Mesothelial cell of epicardium (in vitro differentiated cells): ENCODE measurements around the gene ICAM3. TPM values are rescaled to one million over a fixed set of nuclear protein-coding genes. Genes with fewer than 3 reads are reported as not detected.

Experiments
- DNase-seq, 2 experiments: peaks; one replicate each; pipeline ENCODE4 v3.0.0; 2021; ENCODE audit warnings: low spot score in 2 of 2; ENCODE audit not compliant: unreplicated experiment in 2 of 2
- H3K27ac Mint-ChIP-seq: 2 replicates; pipeline ENCODE4 v1.8.0; 2021; ENCODE audit warnings: mixed read lengths
- H3K27me3 Mint-ChIP-seq: 2 replicates; pipeline ENCODE4 v1.8.0; 2021; ENCODE audit warnings: low read depth, mixed read lengths
- H3K36me3 Mint-ChIP-seq: 2 replicates; pipeline ENCODE4 v1.8.0; 2021; ENCODE audit warnings: mixed read lengths
- H3K4me1 Mint-ChIP-seq: 2 replicates; pipeline ENCODE4 v1.8.0; 2021; ENCODE audit warnings: mixed read lengths
- H3K4me3 Mint-ChIP-seq: 2 replicates; pipeline ENCODE4 v1.8.0; 2021; ENCODE audit warnings: mild to moderate bottlenecking, moderate library complexity, mixed read lengths
- H3K9me3 Mint-ChIP-seq: 2 replicates; pipeline ENCODE4 v1.8.0; 2021; ENCODE audit warnings: mixed read lengths
- total RNA-seq: library from RNA; stranded (reverse); gene quantifications from 3 replicates; pipeline ENCODE4 v1.2.1, GENCODE V29; 2021
- TF ChIP-seq, protein P1 (sequence below): fragments of 200-600 bp; sonication (generic); IDR thresholded peaks from one replicate; pipeline ENCODE4 v1.5.0; 2021; ENCODE audit warnings: antibody characterized with exemption; ENCODE audit not compliant: unreplicated experiment

ICAM3 gene
- total RNA-seq, 1 donor from 2014 or later, result 2.3 TPM

DNA sequence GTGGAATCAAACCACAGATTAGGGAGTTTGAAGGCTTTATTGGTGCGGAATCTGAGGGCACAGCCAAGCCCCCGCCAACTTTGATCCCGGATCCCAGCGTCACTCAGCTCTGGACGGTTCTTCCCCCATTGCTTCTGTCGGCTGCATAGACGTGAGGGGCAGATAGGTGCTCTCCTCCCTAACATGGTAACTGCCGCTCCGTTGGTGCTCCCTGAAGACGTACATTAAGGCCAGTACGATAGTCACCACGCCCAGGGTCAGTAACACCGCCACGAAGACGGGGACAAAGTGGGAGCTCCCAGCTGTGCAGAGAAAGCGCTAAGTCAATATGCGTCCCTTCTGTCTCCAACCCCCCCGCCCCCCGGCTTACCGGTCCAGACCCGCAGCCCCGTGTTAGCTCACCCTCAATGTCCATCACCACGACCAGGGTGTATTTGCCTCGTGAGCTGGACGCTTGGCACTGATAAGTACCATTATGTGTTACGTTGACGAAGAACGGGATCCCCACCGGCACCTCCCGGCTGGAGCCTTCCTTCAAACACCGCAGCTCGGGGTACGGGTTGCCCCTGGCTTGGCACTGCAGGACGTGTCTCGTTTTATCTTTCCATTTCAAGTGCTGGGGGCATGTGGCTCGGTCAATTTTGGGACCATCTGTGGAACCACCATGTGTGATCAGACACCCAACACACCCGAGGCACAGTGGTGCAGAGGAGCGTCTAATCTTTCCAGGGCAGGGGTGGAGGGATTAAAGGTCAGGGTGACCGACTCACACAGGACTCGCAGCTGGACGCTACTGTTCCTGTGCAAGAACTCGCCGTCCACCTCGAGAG is 5.5 kb downstream of the ICAM3 start:
- Mint-ChIP-seq H3K27ac (peak overlapping the region; percentile 97), H3K4me1 (peaks cover 23% of the 10 kb centered on the region), H3K27me3 (no peaks in the 10 kb centered on the region), H3K36me3 (peaks cover 3% of the 10 kb centered on the region), H3K4me3 (peak overlapping the region; percentile 96), H3K9me3 (no peaks in the 10 kb centered on the region)
- TF ChIP-seq, protein P1, sequence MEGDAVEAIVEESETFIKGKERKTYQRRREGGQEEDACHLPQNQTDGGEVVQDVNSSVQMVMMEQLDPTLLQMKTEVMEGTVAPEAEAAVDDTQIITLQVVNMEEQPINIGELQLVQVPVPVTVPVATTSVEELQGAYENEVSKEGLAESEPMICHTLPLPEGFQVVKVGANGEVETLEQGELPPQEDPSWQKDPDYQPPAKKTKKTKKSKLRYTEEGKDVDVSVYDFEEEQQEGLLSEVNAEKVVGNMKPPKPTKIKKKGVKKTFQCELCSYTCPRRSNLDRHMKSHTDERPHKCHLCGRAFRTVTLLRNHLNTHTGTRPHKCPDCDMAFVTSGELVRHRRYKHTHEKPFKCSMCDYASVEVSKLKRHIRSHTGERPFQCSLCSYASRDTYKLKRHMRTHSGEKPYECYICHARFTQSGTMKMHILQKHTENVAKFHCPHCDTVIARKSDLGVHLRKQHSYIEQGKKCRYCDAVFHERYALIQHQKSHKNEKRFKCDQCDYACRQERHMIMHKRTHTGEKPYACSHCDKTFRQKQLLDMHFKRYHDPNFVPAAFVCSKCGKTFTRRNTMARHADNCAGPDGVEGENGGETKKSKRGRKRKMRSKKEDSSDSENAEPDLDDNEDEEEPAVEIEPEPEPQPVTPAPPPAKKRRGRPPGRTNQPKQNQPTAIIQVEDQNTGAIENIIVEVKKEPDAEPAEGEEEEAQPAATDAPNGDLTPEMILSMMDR, result no peak
- DNase-seq, result no peak

DNA sequence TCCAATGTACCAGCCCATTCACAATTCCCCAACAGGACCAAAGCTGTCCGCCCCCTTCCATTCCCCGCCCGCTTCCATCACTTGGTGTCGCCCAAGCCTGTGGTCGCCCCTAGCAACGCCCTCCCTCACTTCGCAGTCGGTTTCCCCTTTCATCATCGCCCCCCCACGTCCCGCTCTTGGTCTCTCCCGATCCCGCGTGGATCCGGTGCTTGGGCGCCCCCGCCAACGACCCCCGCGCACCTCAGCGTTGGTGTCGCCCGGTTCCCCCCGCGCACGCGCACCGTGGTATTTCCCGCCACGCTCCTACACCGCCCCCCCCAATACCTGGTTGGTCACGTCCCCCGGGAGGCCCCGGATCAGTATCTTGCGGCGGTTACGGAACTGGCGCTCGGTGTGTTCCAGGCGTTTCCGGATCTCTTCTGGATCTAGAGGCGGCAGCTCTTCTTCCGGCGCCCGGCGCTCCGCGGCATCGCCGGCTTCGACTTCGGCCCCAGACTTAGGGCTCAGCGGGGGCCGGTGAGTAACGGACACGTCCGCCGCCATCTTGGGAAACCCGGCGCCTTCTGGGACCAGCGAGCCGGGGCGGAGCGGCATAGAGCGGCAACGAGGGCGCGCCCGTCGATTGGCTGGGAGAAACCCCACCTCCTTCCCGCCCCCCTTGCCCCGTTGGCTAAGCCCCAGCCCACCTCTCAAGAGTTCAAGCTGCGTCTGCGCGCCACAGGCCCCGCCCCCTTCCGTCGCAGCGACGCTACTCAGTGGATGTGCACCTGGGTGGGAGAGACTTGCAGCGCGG is 6.3 kb downstream of the ICAM3 start, which contains the start of gene RAVER1:
TSS of gene RAVER1 (minus strand) at position 565 of the 793 bp plus-strand sequence. CDS start at position 543, 22 bp downstream.
- Mint-ChIP-seq H3K27me3 (no peaks in the 10 kb centered on the region), H3K4me1 (peaks cover 23% of the 10 kb centered on the region)

DNA sequence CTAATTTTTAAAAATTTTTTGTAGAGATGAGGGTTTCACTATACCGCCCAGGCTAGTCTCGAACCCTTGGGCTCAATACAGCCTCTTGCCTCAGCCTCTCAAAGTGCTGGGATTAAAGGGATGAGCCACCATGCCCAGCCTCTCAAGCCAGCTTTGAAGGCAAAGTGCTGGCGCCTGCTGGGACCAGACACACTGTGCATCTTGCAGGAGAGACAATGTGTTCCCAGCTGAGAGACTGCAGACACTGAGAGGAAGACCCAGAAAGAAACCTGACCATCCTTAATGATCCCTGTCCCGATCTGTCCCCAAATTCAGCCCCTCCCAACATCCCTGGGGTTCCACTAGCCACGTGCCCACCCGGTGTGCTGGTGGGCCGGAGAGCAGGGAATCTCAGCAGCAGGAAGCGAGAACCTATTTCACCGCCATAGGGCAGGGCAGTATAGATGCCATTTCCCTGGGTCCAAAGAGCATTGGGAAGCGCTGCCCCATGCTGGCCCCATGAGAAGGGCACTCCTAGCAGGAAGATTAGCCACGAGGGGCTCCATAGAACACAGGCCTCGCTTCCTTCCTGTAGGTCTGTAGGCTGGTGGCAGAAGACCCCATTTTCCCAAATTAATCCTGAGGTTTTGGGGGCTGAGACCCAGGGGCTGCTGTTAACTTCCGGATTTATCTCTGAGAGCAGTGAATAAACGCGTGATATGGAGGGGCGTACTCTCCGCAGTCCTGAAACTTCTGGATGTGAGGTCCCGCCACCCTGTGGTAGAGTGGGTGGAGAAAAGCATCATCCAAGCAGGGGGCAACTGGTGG is 7.1 kb downstream of the ICAM3 start:
- no peaks in the 10 kb centered on the region for H3K27me3 Mint-ChIP-seq
- peak overlapping the region; percentile 97 for H3K27ac Mint-ChIP-seq
- H3K36me3 Mint-ChIP-seq, result peaks cover 3% of the 10 kb centered on the region
- H3K4me1 Mint-ChIP-seq, result peaks cover 23% of the 10 kb centered on the region
- TF ChIP-seq, protein P1, result no peak
- DNase-seq, result no peak
- no peaks in the 10 kb centered on the region for H3K9me3 Mint-ChIP-seq
- H3K4me3 Mint-ChIP-seq, result peak overlapping the region; percentile 96

More for the DNA sequence above, 6.3 kb downstream of the ICAM3 start, which contains the start of gene RAVER1:
- peak; percentile 97 for DNase-seq
- peaks cover 3% of the 10 kb centered on the region for H3K36me3 Mint-ChIP-seq
- H3K27ac Mint-ChIP-seq, result peak within 1 kb of the TSS; percentile 97
- peak within 1 kb of the TSS; percentile 96 for H3K4me3 Mint-ChIP-seq
- TF ChIP-seq, protein P1, result no peak
- no peaks in the 10 kb centered on the region for H3K9me3 Mint-ChIP-seq

DNA sequence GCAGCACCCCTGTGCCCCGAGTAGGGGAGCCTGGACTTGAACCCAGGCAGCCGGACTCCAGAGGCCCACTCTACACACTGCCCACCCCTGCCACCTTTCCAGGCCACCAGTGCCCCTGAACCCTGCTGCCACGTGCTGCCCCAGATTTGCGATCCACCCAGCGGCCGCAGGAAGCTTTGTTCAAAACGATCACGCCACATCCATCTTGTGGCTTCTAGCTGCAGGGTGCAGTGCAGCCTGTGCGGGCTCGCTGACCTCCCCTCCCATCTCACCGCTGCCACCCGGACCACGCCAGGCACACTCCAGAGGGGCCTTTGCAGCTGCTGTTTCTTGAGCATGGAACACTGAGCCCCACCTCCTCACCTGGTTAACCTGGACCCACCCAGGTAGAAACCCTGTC is 9.9 kb downstream of the ICAM3 start:
- H3K27ac Mint-ChIP-seq, result no peak overlapping the region
- H3K9me3 Mint-ChIP-seq, result no peaks in the 10 kb centered on the region
- peaks cover 18% of the 10 kb centered on the region for H3K4me1 Mint-ChIP-seq
- TF ChIP-seq, protein P1, result no peak
- peaks cover 3% of the 10 kb centered on the region for H3K36me3 Mint-ChIP-seq
- no peak for DNase-seq
- no peaks in the 10 kb centered on the region for H3K27me3 Mint-ChIP-seq
- H3K4me3 Mint-ChIP-seq, result no peak overlapping the region
